Fibroblast of mammary gland (primary cell): ENCODE measurements around the gene DDX23.

Source experiments
- DNase-seq: peaks from one replicate; pipeline ENCODE4 v3.0.0-alpha.2; 2010; ENCODE audit warnings: low read depth
- H3K4me3 ChIP-seq: 2 replicates; pipeline ENCODE4 v1.5.1; 2011; ENCODE audit warnings: low read depth, mild to moderate bottlenecking, low read length, moderate library complexity; ENCODE audit not compliant: control insufficient read depth
- TF ChIP-seq, protein P1 (sequence below): conservative IDR thresholded peaks from 2 replicates; pipeline ENCODE4 v1.5.1; 2011; ENCODE audit warnings: low read depth, low read length, inconsistent platforms; ENCODE audit not compliant: control insufficient read depth, insufficient read depth

The DDX23 gene

DNA sequence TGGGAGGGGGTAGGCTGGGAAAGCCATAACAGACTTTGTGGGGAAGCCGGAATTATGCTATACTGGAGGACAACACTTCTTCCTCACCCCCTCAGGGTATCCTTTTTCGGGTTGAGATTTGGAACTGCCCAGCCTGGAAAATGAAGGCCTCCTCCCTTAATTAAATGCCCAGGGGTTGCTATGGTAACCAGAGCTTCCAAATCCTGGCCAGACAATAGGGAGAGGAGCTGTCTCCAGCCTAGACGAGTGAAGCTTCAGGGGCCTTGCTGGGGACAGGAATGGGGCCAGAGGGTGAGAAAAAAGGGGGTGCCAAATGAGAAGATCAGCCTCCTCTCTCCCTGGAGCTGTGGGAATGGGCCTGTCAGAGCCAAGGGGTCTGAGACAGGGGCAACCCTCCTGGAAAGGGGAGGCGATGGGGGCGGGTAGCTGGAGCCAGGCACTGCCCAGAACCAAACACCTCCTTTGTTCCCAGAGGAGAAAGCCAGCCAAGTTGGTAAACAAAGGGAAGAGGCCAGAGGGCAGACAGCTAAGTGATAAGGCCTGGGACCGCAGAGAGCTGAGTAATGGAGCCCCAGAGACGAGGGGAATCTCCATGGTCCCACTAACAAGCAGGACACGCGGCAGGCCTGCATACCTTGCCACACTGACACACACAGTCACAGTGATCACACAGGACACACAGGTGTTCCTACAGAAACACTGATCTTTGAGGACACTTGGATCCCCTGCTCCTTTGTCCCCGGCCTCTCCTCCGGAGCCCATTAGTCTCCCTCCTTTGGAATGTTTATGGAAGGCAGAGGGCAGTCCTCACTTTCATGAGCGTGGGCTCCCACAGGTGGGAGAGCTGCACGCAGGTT, 31.6 kb upstream of the DDX23 start:
- no peak overlapping the region for H3K4me3 ChIP-seq
- TF ChIP-seq, protein P1, sequence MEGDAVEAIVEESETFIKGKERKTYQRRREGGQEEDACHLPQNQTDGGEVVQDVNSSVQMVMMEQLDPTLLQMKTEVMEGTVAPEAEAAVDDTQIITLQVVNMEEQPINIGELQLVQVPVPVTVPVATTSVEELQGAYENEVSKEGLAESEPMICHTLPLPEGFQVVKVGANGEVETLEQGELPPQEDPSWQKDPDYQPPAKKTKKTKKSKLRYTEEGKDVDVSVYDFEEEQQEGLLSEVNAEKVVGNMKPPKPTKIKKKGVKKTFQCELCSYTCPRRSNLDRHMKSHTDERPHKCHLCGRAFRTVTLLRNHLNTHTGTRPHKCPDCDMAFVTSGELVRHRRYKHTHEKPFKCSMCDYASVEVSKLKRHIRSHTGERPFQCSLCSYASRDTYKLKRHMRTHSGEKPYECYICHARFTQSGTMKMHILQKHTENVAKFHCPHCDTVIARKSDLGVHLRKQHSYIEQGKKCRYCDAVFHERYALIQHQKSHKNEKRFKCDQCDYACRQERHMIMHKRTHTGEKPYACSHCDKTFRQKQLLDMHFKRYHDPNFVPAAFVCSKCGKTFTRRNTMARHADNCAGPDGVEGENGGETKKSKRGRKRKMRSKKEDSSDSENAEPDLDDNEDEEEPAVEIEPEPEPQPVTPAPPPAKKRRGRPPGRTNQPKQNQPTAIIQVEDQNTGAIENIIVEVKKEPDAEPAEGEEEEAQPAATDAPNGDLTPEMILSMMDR = no peak
- no peak for DNase-seq

DNA sequence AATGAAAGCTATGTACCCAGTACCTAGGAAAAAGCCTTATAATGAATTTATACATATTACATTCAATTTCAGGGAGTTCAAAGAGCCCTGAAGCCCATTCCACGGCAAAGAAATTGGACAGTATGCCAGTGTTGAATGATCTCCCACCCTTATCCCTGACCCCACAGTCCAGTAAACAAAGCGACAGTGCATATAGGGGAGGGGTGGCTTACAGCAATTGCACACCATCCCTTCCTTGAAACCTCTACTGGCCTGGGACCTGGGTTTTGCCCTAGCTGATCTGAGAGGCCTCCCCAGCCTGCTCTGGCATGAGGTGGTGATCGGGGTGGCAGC, 31.0 kb upstream of the DDX23 start:
- no peak for DNase-seq
- TF ChIP-seq, protein P1 = no peak
- no peak overlapping the region for H3K4me3 ChIP-seq

DNA sequence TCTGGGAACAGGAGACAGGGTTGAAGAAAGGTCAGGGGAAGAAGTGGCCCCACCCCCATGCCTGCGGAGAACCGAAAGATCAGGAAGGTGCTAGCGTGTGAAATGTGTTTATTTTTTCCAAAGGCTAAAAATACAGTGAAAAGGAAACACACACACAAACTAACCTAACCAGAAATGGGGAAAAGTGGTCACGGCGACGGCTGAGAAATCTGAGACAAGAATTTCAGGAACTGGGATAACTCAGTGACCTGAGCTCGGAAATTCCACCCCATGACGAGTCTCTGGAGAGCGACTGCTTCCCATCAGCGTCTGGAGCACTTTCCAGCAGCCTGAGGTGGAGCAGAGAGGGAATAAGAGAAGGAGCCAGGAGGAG, 30.3 kb upstream of the DDX23 start:
- no peak for DNase-seq
- H3K4me3 ChIP-seq = no peak overlapping the region
- TF ChIP-seq, protein P1 = no peak

DNA sequence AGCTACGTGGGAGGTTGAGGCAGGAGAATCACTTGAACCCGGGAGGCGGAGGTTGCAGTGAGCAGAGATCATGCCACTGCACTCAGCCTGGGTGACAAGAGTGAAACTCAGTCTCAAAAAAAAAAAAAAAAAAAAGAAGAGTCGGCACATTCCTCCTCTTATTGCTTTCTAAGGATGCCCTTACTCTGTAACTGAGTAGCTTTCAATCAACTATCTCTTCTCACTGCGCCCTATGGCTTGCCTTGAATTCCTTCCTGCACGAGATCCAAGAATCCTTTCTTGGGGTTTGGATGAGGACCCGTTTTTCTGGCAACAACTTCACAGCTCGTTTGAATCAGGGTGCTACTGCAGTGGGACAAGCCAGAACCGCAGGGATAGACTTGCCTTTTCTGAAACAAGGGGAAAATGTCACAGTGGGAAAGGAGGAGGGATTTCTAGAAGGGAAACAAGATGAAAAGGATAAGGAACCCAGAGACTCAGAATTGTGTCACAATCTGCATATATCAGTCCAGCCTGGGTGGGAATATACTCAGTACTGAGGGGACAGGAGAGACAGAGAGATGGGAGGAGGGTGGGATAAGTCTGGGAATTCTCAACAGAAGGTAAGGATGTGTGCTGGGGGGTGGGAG, 29.8 kb upstream of the DDX23 start:
- no peak for DNase-seq
- H3K4me3 ChIP-seq = no peak overlapping the region
- TF ChIP-seq, protein P1 = no peak

DNA sequence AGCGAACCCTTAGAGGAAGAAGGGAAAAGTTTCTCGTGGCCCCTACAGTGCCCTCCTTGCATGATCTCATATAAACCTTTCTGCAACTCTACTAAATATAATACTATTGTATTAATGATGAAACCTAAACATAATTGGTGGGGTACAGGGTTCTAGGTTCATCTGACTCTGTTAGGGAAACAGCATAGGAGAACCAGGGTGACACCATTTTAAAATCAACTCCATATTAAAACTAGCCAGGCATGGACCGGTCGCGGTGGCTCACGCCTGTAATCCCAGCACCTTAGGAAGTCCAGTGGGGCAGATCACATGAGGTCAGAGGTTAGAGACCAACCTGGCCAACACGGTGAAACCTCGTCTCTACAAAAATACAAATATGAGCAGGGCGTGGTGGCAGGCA, 28.7 kb upstream of the DDX23 start:
- H3K4me3 ChIP-seq = no peak overlapping the region
- TF ChIP-seq, protein P1 = no peak
- DNase-seq = no peak

DNA sequence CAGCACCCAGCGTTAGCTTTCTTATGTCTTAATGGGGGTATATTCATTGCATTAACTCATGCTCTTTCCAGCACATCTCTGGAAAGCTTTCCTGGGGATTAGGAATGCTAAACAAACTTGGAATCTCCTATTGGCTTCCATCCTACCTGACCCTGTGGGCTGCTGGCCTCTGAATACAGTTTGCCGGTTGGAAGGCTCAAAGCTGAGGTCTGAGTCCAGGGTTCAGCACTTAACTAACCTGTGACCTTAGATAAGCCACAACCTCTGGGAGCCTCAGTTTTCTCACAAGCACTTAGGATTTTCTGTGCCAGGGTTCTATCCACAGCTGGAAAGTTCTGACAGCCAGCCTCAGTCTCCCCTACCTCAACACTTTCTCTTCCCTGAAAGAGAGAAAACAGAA, 26.6 kb upstream of the DDX23 start:
- no peak overlapping the region for H3K4me3 ChIP-seq
- no peak for DNase-seq
- TF ChIP-seq, protein P1 = no peak
